ENCODE data around the gene RASGRF2.

Gene RASGRF2

DNA sequence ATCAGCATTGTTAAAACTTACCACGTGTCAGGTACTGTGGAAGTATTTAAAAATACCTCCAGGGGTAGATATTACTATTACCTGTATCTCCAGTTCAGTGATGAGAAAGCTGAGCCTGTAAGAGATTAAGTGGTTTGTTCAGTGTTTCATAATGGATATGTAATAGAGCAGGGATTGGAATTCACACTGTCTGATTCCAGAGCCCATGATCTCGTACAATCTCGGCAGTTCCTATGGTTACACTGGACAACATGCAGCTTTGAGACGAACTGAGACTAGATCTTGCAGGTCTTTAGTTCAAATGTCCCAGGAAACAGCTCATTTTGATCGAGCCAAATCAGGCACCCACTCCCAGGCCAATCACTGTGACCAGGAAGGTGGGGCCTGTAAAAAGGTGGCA is 8.8 kb upstream of the RASGRF2 start:
- no peak for DNase-seq (ENCODE audit: low read depth, low spot score)

DNA sequence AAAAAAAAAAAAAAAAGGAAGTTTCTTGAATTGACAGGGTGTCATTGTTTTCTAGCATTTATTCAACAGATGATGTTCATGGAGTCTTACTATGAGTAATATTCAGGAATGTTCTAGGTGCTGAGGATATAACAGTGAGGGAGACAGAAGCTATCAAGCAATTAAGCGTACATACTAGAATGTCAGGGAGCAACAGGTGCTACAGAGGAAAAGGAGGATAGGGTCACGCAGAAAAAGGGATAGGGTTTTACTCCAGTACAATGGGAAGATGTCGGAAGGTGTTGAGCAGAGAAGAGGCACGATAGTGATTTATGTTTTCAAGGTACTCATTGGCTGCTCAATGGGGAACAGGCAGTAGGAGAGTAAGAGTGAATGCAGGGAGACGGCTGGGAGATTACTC is 6.6 kb upstream of the RASGRF2 start:
- no peak for DNase-seq (ENCODE audit: low read depth, low spot score)

DNA sequence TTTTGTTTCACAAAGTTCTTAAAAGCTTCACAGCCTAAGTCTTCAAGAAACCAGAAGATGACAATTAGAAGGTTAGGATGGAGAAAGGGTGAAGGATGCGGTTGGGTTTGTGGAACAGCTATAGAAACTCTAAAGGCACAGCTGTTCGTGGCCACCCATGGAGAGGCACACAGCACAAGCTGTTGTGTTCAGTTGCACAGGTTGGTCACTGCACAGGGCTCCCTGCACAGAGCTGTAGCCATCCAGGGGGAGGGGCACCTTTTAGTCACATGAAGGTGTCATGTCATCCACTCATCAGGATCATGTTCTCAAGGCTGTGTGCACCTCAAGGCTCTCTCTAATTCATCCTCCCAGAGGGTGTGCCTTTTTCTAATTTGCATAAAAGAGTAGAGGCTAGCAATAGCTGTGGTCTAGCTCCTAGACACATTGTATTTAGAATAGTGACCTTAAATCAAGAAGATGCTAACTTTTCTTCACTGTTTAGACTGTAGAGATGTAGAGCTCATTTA is 5.0 kb upstream of the RASGRF2 start:
- DNase-seq (ENCODE audit: low read depth, low spot score), result no peak

DNA sequence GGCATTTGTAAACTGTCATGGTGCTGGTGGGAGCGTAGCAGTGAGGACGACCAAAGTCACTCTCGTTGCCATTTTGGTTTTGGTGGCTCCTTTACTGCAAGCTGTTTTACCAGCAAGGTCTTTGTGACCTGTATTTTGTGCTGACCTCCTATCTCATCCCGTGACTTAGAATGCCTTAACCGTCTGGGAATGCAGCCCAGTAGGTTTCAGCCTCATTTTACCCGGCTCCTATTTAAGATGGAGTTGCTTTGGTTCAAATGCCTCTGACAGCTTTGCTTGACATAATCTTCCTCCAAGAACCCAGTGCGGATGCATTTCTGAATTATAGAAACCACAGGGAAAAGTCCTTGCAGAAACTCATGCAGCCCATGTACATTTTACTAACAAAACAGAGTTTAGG is 3.9 kb upstream of the RASGRF2 start:
- no peak for DNase-seq (ENCODE audit: low read depth, low spot score)

DNA sequence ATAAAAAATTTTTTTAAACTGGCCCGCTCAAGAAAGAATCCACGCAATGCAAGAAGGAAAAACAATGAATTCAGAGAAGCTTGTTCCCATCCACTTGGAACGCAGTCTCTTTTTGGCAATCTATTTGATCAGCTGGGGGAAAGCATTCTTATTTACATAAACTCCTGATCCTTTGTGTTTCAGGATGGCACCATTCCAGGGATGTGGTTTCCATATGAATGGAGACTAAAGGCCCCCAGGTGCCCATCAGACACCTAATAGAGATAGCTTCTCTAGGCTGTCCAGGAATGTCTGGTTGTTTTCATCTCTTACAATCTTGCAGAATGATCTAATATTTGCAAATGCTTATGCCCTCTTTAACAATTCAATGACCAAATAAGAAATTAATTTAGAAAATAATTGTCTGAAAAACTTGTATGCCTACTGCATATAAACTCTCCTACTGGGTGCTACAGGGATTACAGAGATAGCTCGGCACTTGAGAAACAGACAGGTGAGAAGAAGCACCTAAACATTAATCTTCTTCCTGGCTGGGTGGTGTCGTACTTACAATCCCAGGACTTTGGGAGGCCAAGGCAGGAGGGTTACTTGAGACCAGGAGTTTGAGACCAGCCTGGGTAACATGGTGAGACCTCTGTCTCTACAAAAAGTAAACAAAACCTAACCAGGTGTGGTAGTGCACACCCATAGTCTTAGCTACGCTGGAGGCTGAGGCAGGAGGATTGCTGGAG is 3.0 kb upstream of the RASGRF2 start:
- no peak for DNase-seq (ENCODE audit: low read depth, low spot score)

DNA sequence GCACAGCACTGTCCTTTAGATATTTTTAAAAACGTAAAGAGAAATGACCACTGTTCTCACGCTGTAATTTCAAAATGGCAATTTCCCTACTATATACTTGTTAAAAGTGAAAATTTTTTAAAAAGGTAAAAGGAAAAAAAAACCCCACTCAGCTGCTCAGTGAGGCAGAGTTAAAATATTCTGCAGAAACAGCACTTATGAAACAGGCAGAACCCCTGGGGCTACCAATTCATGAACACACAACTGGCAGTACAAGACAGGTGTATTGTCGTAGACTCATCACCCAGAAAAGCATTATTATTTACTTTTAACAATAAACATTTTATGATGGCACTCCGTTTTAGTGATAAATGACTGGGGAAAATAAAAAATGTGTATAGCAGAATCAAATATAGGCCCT is 1.5 kb upstream of the RASGRF2 start:
- no peak for DNase-seq (ENCODE audit: low read depth, low spot score)

DNA sequence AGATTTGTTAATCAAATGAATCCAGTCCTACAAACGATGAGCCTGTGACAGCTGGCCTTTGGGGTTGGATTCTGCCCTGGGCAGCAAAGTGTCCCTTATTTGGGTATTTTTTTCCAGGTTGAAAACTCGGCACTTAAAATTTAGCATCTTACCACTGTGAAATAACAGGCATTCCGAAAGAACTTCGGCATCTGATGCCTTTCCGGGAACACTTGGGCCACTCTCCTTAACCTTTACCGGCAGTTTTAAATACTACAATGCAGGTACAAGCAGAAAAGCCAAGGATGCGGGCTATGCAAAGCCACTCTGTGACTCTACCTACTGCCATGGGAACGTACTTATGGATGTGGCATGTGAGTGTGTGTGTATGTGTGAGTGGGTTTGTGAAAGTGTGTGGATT is 1.0 kb upstream of the RASGRF2 start:
- DNase-seq (ENCODE audit: low read depth, low spot score), result no peak

DNA sequence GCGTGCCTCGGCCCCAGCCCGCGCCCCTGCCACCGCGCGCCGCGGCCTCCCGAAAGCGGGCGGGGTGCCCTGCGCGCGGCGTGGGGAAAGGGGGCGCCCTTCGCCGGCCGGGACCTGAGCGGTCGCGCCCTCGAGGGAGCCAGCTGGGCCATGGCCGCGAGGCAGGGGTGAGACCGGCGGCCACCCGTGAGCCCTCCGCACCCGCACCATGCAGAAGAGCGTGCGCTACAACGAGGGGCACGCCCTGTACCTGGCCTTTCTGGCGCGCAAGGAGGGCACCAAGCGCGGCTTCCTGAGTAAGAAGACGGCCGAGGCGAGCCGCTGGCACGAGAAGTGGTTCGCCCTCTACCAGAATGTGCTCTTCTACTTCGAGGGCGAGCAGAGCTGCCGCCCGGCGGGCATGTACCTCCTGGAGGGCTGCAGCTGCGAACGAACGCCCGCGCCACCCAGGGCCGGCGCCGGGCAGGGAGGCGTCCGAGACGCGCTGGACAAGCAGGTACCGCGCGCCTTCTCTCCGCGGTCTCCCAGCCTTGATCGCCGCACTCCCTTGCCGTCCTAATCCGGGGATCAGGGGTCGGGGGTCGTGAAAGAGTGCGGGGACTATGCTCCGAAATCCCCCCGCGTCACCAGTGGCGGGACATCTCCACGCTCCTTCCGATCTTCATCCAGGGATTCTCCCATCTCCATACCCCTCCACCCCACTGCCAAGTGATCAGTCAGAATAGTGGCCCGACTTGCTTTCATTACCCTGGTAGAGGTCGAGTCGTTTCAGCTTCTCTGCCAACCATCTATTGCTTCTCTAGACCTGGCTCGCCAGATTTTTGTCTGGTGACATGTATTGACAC is 590 bp downstream of the RASGRF2 start:
- DNase-seq (ENCODE audit: low read depth, low spot score), result no peak

DNA sequence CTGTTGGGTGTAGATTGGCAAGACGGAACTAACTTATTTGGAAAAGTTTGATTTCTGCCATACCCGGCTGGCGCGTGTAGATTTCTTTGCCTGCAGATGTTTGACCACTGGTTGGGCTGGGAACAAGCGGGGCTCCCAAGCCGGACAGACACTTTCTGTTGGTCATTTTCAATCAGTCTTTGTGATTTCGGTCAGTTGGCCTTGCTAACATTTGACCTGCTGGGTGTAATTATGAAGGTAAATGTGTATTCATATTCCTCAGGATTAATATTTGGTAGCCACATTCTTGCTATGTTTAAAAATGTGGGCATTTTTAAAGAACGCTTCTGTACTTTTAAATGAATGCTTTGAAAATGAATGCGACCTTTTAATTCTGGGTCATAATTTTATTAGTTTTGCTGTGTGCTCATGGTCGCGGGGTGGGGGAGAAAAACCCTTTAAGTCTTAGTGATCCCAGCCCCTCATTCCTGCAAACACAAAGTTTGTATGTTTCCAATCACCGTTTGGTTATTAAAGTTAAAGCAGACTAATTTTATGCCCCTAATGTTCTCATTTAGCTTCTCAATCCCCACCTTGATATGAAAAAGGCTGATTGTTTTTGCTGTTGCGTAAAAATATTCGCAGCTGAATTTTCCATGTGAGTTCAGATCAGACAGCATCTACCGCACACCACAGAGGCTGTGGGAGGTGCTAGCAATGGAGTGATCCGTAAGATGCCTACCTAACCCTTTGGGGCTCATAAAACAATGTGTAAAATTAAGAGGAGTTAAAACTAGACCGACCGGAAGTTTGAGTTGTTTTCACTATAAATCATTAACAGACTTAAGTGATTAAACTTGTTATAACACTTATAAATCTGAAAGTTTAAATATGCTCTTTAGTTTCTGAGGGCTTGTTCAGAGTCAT is 1.5 kb downstream of the RASGRF2 start:
- DNase-seq (ENCODE audit: low read depth, low spot score), result no peak

DNA sequence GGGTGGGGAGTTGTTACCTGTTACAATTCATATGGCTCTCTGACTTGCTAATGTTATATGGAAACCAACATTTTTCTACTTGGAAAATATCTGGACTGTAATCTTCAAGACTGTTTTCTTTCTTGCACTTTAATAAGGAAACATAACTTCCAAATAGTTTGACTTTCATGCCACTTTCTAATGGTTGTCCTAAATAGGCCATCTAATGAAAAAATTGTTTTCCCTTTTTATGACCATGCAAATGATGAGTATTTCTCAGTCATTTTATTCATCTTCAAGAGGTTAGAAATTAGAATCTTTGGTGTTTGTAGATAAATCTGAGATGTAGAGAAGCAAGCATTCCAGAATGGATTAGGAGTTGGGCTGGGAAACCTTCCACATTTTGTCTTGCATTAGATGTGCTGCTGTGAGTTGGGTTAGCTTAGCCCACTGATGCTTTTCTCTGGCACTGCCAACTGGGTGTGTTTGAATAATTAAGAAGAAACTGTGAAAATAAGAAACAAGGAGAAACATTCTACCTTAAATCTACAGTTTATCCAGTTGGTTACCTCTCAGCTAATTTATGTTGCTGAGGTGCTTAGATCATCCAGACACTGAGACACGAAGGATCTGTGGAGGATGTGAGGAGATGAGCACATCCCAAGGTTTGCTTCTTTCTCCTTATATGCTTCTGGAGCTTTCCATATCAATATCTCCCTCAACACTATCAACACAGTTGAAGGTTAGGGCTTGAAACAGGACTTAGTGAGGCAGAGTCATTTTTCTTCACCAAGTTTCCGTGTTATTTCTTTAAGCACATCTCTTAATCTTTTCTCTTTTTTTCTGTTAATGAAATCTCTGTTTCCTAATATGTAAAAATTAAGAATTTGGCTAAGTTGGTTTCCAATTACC is 2.7 kb downstream of the RASGRF2 start:
- DNase-seq (ENCODE audit: low read depth, low spot score), result no peak

DNA sequence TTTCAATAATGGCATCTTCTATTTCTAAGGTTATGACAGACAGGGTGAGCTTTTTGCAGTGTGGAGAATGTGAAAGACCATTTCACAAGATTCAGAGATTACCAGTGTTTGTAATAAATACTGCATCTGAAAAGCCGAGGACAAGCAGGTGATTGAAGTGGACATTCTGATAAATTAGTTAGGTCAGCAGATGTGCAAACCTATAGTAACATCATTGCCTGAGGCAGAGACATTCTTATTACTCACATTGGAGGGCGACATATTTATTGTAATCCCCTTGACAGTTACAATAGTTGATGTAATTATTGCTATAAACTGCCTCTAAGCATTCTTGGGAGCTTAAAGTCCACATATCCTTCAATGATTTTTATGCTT is 3.3 kb downstream of the RASGRF2 start:
- no peak for DNase-seq (ENCODE audit: low read depth, low spot score)

DNA sequence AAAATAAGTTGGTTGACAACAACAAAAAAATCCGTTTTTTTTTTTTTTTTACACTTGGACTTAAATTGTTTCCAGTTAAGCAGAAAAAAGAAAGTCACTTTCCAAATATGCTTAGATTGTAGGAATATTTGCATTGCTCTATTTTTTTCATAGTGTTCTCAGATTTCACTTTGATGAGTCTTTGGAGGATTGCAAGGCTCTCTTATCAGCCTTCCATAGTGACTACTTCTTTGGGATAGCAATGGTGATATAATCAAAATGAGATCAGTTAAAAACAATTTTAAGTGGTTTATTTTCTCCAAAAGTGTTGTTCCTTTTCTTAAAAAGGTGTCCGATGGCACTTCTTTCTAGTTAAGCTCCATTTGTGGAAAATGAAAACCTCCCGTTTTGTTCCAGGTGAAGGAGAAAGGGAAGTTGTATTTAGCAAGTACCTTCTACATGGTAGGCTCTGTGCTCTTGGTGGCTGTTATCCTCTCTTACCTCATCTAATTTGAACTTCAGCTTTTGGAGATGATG is 3.9 kb downstream of the RASGRF2 start:
- DNase-seq (ENCODE audit: low read depth, low spot score), result no peak

DNA sequence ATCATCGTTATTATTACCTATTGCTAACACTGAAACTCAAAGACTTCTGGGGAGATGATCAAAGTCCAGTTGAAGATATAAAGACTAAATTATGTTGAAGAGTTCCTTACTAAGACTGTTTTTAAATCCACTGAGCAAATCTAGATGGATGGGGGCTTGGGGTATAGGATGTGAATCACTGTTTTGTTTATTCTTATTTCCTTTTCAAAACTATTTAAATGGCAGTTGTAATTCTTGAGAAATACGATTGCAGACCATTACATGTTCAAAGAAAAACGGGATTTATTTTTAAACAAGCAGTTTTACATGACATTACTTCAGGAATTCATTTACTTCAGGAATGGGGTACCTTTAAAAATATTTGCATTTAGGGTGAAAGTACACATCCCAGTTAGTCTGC is 4.3 kb downstream of the RASGRF2 start:
- no peak for DNase-seq (ENCODE audit: low read depth, low spot score)

DNA sequence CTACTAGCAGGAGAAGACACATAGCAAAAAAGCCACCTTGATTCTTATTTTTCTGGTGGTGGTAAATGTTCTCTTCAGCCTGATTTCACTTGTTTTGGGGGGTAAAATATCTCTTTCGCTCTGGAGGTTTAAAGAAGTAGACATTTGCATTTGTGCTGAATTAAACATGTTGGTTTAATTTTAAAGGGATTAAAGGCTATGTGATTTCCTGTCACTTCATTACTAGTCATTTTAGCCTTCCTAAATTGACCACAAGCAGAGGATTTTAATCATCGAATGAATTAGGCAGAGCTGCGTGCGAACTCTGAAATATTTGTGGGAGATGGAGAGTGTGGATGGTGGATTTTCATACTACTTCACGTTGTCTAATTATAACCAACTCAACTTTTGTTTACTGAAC is 4.8 kb downstream of the RASGRF2 start:
- DNase-seq (ENCODE audit: low read depth, low spot score), result no peak

DNA sequence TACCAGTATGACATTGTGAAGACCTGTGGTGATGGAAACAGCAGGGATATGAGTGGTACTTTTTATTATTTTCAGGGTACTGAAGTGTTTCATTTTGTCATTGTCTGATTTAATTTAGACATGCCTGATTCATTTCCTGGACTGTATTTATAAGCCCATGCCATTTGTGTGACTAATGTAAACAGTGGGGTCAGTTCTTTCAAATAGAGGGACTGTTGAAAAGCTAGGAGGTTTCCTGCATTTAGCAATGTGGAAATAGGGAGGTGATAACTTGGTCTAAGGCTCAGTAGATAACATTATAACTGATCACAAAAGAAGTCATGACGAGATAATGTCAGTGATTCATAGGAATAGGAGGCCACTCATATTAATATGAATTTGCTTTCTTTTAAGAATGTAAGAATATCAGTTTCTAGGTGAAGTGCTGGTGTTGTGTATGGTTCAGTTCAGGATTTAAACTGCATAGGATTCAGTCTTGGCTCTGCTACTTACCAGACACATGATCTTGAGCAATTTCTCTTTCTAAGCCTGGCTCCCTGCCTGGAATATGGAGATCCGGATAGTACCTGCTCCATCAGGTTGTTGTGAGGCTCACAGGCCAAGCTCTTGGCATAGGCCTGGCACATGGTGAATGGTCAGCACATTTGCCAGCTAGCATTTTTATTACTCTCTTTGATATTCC is 7.5 kb downstream of the RASGRF2 start:
- no peak for DNase-seq (ENCODE audit: low read depth, low spot score)

DNA sequence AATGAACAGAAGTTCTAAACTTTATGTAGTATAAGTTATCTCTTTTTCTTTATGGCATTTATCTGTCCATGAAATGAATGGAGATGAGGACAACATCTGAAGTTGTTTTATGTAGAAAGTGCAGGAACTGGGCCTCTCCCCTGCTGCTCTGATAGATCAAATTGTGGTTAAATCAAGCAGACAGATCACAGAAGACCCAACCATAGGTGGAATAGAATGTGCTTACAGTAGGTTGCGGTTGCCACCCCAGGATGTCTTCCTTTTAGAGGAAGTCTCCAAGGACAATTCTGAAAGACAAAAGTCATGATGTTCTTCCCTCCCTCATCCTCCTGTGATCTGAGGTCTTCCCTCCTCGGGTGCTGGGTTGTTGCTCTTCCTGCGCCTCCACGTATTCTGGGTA is 12.9 kb downstream of the RASGRF2 start:
- no peak for DNase-seq (ENCODE audit: low read depth, low spot score)

DNA sequence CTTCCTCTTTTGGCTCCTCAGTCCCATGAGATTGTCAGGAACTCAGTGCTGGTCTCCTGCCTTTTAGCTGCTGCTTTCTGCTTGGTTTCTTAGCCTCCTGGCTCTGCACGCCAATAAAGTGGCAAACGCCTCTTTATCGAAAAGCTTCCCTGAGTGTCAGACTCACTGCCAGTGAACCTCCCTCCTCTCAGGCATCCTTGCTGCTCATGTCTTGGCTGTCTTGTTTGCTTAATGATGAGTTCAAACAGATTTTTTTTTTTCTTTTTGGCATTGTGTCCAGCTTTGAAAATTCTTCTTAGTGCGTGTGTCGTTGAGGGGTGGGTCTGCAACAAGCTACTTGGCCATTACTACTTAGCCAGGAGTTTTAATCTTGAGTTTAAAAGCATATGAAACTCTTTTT is 14.9 kb downstream of the RASGRF2 start:
- DNase-seq (ENCODE audit: low read depth, low spot score), result no peak

DNA sequence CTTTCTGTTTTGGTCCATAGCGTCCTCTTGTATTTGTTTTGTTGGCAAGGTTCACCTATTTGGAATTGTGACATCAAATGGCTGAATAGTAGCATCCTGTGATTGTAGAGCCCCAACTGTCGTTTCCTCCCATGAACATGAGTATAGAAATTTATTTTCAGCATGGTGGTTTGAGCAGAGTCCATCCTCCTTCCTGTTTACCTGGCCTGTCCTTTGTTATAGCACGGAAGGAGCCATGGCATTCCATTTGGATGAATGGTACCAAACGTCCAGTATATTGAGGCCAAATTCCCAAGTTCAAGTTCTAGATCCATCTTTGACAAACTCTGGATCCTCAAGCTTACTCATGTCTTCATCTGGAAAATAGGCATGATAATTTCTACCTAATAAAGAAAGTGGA is 16.8 kb downstream of the RASGRF2 start:
- no peak for DNase-seq (ENCODE audit: low read depth, low spot score)

DNA sequence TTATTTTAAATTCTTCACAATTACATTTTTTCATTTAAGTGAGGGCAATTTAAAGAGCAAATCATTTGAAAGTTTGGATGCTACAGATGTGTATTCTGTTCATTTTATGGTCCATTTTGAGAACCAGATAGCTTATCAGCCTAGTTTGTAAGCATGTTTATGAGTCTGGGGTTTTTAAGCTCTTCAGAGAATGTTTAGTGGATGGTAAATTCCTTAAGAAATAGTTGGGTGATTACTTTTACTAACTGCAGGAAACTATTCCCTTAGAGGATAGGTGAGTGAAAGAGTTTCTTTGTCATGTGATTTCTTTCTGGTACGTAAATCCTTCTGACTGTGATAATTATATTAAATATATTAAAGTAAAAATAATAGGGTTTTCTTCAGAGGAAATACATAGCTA is 17.6 kb downstream of the RASGRF2 start:
- DNase-seq (ENCODE audit: low read depth, low spot score), result no peak

DNA sequence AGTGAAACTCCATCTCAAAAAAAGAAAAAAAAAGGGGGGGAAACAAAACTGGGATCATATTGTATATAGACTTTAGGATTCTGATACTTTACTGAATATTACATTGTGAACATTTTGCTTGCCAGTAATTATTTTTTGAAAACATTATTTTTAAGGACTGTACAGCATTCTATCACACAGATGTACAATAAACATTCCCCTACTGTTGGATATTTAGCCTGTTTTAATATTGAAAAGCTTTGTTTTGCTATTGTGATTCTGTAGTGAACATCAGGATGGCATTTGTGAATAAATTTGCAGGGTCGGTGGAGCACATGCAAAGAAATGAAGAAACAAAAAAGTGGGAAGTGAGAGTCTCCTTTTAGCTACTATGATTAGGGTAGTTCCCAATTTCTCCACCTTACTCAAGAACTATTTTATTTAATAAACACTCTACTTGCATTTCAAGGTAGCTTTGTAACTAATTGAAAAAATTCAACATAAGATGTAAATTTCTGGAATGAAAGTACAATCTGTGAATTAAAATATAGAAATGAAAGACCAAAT is 18.7 kb downstream of the RASGRF2 start:
- DNase-seq (ENCODE audit: low read depth, low spot score), result no peak

Measured in smooth muscle cell of the brain vasculature (primary cell).